ENCODE data around the gene EPHX1. TPM values are rescaled to one million over a fixed set of nuclear protein-coding genes. Genes with fewer than 3 reads are reported as not detected.
A peak's percentile ranks its signal among the peaks of the same experiment; 100 is the strongest.

EPHX1 gene
- total RNA-seq, 2 donors from 2014 or later = 0.94 to 1.3 TPM

GRCh38 chr1:225845097-225845496 lies 35.2 kb downstream of the EPHX1 start:
- ATAC-seq (no peak), DNase-seq (no peak)
- Mint-ChIP-seq H3K27me3 (no peaks in the 10 kb centered on the region), H3K4me3 (no peak overlapping the region), H3K36me3 (ENCODE audit: low read depth) (no peaks in the 10 kb centered on the region), H3K4me1 (peaks cover 36% of the 10 kb centered on the region), H3K27ac (peak overlapping the region; percentile 24)
- H3K9me3 ChIP-seq (ENCODE audit: control insufficient read depth, low read length, poor library complexity, severe bottlenecking) = no peaks in the 10 kb centered on the region

- Mint-ChIP-seq H3K27me3 (no peaks in the 10 kb centered on the region), H3K4me1 (peaks cover 35% of the 10 kb centered on the region), H3K27ac (peak overlapping the region; percentile 24), H3K4me3 (no peak overlapping the region), H3K36me3 (ENCODE audit: low read depth) (no peaks in the 10 kb centered on the region)
- ATAC-seq (peak; percentile 36), DNase-seq (no peak)
- no peaks in the 10 kb centered on the region for H3K9me3 ChIP-seq (ENCODE audit: control insufficient read depth, low read length, poor library complexity, severe bottlenecking)
Observed at GRCh38 chr1:225845571-225846259, 35.8 kb downstream of the EPHX1 start.

GRCh38 chr1:225846331-225847310 lies 36.7 kb downstream of the EPHX1 start:
- Mint-ChIP-seq H3K4me3 (no peak overlapping the region), H3K36me3 (ENCODE audit: low read depth) (peaks cover 2% of the 10 kb centered on the region), H3K4me1 (peaks cover 37% of the 10 kb centered on the region), H3K27me3 (no peaks in the 10 kb centered on the region), H3K27ac (peak overlapping the region; percentile 39)
- ATAC-seq (no peak), DNase-seq (no peak)
- H3K9me3 ChIP-seq (ENCODE audit: control insufficient read depth, low read length, poor library complexity, severe bottlenecking) = no peaks in the 10 kb centered on the region

- Mint-ChIP-seq H3K4me3 (no peak overlapping the region), H3K36me3 (ENCODE audit: low read depth) (peaks cover 2% of the 10 kb centered on the region), H3K4me1 (peaks cover 41% of the 10 kb centered on the region), H3K27me3 (no peaks in the 10 kb centered on the region), H3K27ac (peak overlapping the region; percentile 90)
- H3K9me3 ChIP-seq (ENCODE audit: control insufficient read depth, low read length, poor library complexity, severe bottlenecking) = no peaks in the 10 kb centered on the region
- ATAC-seq (no peak), DNase-seq (no peak)
Observed at GRCh38 chr1:225847610-225848009, 37.7 kb downstream of the EPHX1 start.

GRCh38 chr1:225848030-225848955 lies 38.4 kb downstream of the EPHX1 start:
- H3K27me3 Mint-ChIP-seq = no peaks in the 10 kb centered on the region
- peaks cover 2% of the 10 kb centered on the region for H3K36me3 Mint-ChIP-seq (ENCODE audit: low read depth)
- DNase-seq (no peak), ATAC-seq (peak; percentile 54)
- no peaks in the 10 kb centered on the region for H3K9me3 ChIP-seq (ENCODE audit: control insufficient read depth, low read length, poor library complexity, severe bottlenecking)
- peak overlapping the region; percentile 90 for H3K27ac Mint-ChIP-seq
- peaks cover 40% of the 10 kb centered on the region for H3K4me1 Mint-ChIP-seq
- H3K4me3 Mint-ChIP-seq = peak overlapping the region; percentile 1

GRCh38 chr1:225849925-225850324 lies 40.0 kb downstream of the EPHX1 start:
- H3K27ac Mint-ChIP-seq = peak overlapping the region; percentile 90
- peaks cover 46% of the 10 kb centered on the region for H3K4me1 Mint-ChIP-seq
- DNase-seq (no peak), ATAC-seq (no peak)
- no peaks in the 10 kb centered on the region for H3K27me3 Mint-ChIP-seq
- no peak overlapping the region for H3K4me3 Mint-ChIP-seq
- H3K36me3 Mint-ChIP-seq (ENCODE audit: low read depth) = peaks cover 8% of the 10 kb centered on the region
- no peaks in the 10 kb centered on the region for H3K9me3 ChIP-seq (ENCODE audit: control insufficient read depth, low read length, poor library complexity, severe bottlenecking)

- Mint-ChIP-seq H3K27ac (peak overlapping the region; percentile 90), H3K4me1 (peaks cover 47% of the 10 kb centered on the region), H3K36me3 (ENCODE audit: low read depth) (peaks cover 8% of the 10 kb centered on the region), H3K4me3 (no peak overlapping the region), H3K27me3 (no peaks in the 10 kb centered on the region)
- ATAC-seq (no peak), DNase-seq (no peak)
- H3K9me3 ChIP-seq (ENCODE audit: control insufficient read depth, low read length, poor library complexity, severe bottlenecking) = no peaks in the 10 kb centered on the region
Observed at GRCh38 chr1:225850370-225850769, 40.4 kb downstream of the EPHX1 start.

GRCh38 chr1:225851805-225852204 lies 41.9 kb downstream of the EPHX1 start:
- H3K27ac Mint-ChIP-seq = peak overlapping the region; percentile 90
- H3K4me3 Mint-ChIP-seq = peak overlapping the region; percentile 25
- peaks cover 50% of the 10 kb centered on the region for H3K4me1 Mint-ChIP-seq
- H3K36me3 Mint-ChIP-seq (ENCODE audit: low read depth) = peaks cover 8% of the 10 kb centered on the region
- no peaks in the 10 kb centered on the region for H3K9me3 ChIP-seq (ENCODE audit: control insufficient read depth, low read length, poor library complexity, severe bottlenecking)
- DNase-seq (no peak), ATAC-seq (no peak)
- no peaks in the 10 kb centered on the region for H3K27me3 Mint-ChIP-seq

- peaks cover 50% of the 10 kb centered on the region for H3K4me1 Mint-ChIP-seq
- H3K9me3 ChIP-seq (ENCODE audit: control insufficient read depth, low read length, poor library complexity, severe bottlenecking) = no peaks in the 10 kb centered on the region
- DNase-seq (no peak), ATAC-seq (no peak)
- peaks cover 8% of the 10 kb centered on the region for H3K36me3 Mint-ChIP-seq (ENCODE audit: low read depth)
- peak overlapping the region; percentile 90 for H3K27ac Mint-ChIP-seq
- no peaks in the 10 kb centered on the region for H3K27me3 Mint-ChIP-seq
- peak overlapping the region; percentile 25 for H3K4me3 Mint-ChIP-seq
Observed at GRCh38 chr1:225852413-225853124, 42.6 kb downstream of the EPHX1 start.

GRCh38 chr1:225853441-225853840 lies 43.5 kb downstream of the EPHX1 start:
- peaks cover 49% of the 10 kb centered on the region for H3K4me1 Mint-ChIP-seq
- no peaks in the 10 kb centered on the region for H3K9me3 ChIP-seq (ENCODE audit: control insufficient read depth, low read length, poor library complexity, severe bottlenecking)

GRCh38 chr1:225855503-225856300 lies 45.8 kb downstream of the EPHX1 start:
- Mint-ChIP-seq H3K27me3 (no peaks in the 10 kb centered on the region), H3K36me3 (ENCODE audit: low read depth) (peaks cover 14% of the 10 kb centered on the region), H3K4me1 (peaks cover 41% of the 10 kb centered on the region), H3K27ac (peak overlapping the region; percentile 90), H3K4me3 (no peak overlapping the region)
- no peaks in the 10 kb centered on the region for H3K9me3 ChIP-seq (ENCODE audit: control insufficient read depth, low read length, poor library complexity, severe bottlenecking)
- DNase-seq (no peak), ATAC-seq (peak; percentile 75)

More at GRCh38 chr1:225853441-225853840, 43.5 kb downstream of the EPHX1 start:
- Mint-ChIP-seq H3K27me3 (no peaks in the 10 kb centered on the region), H3K4me3 (no peak overlapping the region), H3K27ac (peak overlapping the region; percentile 90), H3K36me3 (ENCODE audit: low read depth) (peaks cover 8% of the 10 kb centered on the region)
- ATAC-seq (no peak), DNase-seq (no peak)
